NB4 (cell line): ENCODE results near the gene CENPO.
"Not testable (repeated sequence)": the region's sequence is repeated elsewhere in the genome, so short reads cannot be mapped to it uniquely, and the experiment has no call there.

ENCODE experiments used
- DNase-seq: peaks from one replicate; pipeline ENCODE4 v3.0.0; 2010; ENCODE audit warnings: low read depth
- H3K4me3 ChIP-seq: one replicate; pipeline ENCODE4 v1.5.1; 2011; ENCODE audit warnings: mild to moderate bottlenecking, low read depth, low read length, moderate library complexity
- MYC ChIP-seq: IDR thresholded peaks from 2 replicates; pipeline ENCODE4 v1.6.1; 2011; ENCODE audit warnings: low read depth, low read length
- POLR2A ChIP-seq: IDR thresholded peaks from 2 replicates; pipeline ENCODE4 v1.6.1; 2011; ENCODE audit warnings: mild to moderate bottlenecking; ENCODE audit not compliant: insufficient read length; ENCODE audit errors: extremely low read depth
- TF ChIP-seq, protein P1 (sequence below): IDR thresholded peaks from 2 replicates; pipeline ENCODE4 v1.6.1; 2011; ENCODE audit warnings: low read depth, low read length
- TF ChIP-seq, protein P2 (sequence below): IDR thresholded peaks from one replicate; pipeline ENCODE4 v1.5.1; 2012; ENCODE audit warnings: low read depth, low read length

CENPO gene

DNA sequence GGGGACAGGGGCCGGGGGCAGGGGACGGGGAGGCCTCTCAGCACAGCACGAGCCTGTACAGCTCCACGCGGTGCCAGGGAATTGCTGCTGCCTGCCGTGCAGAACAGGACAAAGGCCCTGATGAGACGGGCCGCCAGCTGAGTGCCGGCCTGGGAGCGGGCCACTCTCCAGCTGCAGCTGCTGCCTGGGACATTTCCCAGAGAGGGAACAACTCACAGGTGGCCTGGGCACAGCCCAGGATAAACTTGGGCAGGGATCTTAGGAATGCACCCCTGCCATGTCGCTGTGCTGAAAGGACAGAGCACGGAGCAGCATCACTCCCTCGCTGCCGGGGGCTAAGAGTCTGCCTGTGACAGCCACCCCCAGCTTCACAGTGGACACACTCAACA lies 38.8 kb downstream of the CENPO start:
- no peak overlapping the region for H3K4me3 ChIP-seq
- TF ChIP-seq POLR2A (no peak), MYC (no peak)
- TF ChIP-seq, protein P1, sequence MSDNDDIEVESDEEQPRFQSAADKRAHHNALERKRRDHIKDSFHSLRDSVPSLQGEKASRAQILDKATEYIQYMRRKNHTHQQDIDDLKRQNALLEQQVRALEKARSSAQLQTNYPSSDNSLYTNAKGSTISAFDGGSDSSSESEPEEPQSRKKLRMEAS = no peak
- TF ChIP-seq, protein P2, sequence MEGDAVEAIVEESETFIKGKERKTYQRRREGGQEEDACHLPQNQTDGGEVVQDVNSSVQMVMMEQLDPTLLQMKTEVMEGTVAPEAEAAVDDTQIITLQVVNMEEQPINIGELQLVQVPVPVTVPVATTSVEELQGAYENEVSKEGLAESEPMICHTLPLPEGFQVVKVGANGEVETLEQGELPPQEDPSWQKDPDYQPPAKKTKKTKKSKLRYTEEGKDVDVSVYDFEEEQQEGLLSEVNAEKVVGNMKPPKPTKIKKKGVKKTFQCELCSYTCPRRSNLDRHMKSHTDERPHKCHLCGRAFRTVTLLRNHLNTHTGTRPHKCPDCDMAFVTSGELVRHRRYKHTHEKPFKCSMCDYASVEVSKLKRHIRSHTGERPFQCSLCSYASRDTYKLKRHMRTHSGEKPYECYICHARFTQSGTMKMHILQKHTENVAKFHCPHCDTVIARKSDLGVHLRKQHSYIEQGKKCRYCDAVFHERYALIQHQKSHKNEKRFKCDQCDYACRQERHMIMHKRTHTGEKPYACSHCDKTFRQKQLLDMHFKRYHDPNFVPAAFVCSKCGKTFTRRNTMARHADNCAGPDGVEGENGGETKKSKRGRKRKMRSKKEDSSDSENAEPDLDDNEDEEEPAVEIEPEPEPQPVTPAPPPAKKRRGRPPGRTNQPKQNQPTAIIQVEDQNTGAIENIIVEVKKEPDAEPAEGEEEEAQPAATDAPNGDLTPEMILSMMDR = no peak
- no peak for DNase-seq

DNA sequence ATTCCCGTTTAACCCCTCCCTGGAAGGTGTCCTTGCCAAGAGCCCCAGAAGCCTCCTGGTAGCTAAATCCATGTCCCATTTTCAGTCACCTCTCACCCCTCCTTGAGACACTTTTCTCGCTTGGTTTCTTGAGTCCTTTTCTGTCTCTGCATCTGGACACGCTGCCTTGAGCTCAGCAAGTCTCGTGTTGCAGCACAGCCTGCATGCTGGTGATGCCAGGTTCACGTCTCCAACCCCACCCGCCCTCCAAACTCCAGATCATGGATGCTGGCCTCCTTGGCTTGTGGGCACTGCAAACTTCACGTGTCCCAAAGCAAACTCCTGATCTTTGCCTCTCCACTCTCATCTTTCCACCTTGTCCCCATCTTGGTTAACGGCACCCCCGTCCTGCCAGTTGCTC lies 39.3 kb downstream of the CENPO start:
- TF ChIP-seq, protein P2 = no peak
- TF ChIP-seq, protein P1 = no peak
- TF ChIP-seq MYC = no peak
- TF ChIP-seq POLR2A = no peak
- no peak for DNase-seq
- no peak overlapping the region for H3K4me3 ChIP-seq

- peak; percentile 32 for DNase-seq
- TF ChIP-seq, protein P2 = no peak
- TF ChIP-seq MYC = no peak
- no peak overlapping the region for H3K4me3 ChIP-seq
Measured at GRCh38 chr2:24832931-24833701, 39.9 kb downstream of the CENPO start.

DNA sequence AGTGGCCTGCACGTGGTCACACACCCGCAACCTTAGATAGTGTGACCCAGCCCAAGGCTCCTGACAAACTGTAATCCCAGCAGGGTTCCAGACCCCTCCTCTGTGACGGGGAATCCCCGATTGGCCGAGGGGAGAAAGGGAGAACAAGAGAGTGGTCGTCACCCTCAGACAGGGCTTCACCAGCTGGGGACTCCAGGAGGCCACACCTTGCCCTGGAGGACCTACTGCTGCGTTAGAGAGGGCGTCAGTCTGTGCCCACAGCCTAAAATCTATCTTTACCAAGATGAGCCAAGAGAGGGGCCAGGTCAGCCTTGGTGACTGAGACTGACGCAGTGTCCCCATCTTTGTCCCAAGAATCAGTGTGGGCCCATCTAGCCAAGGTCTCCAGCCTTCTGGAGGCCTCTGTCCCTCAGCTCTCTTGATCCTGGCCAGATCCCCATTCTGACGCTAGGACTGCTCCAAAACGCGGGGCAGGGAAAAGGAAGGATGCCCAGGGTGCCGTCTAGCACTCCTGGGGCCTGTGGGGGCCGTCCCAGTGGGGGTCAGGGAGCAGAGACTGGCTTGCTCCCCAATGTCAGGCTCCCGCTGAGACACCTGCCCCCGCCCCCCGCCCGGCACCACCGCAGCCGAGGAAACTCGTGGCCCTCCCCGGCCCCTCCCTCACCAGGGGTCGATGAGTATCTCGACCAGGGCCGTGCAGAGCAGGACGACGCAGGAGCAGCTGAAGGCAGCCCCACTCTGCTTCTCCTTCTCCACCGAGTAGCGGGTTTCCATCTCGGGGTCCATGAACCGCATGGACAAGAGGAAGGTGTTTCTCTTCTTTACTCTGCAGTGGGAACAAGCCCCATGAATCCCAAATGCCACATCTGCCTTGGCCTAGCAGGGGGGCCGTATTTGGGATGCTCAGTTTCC lies 40.9 kb downstream of the CENPO start:
- DNase-seq = no peak
- TF ChIP-seq, protein P2 = no peak
- TF ChIP-seq POLR2A (no peak), MYC (no peak)
- TF ChIP-seq, protein P1 = no peak
- no peak overlapping the region for H3K4me3 ChIP-seq

- no peak for DNase-seq
- TF ChIP-seq, protein P1 = no peak
- TF ChIP-seq, protein P2 = no peak
- TF ChIP-seq POLR2A (no peak), MYC (no peak)
- H3K4me3 ChIP-seq = no peak overlapping the region
Measured at GRCh38 chr2:24834733-24835395, 41.6 kb downstream of the CENPO start.

DNA sequence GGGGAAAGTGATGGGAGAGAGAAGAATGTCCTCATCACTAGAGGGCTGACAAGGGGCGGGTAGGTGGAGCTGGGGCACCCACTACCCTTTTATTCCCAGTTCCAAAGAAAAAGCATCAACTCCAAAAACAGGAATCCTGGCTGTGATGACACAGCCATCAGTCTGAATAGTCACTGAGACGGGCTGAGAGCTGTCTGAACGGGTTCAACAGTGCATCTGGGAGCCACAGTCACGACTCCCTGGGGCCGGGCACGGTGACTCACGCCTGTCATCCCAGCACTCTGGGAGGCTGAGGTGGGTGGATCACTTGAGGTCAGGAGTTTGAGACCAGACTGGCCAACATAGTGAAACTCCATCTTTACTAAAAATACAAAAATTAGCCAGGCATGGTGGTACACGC lies 42.2 kb downstream of the CENPO start:
- peak; percentile 49 for DNase-seq
- H3K4me3 ChIP-seq = not testable (repeated sequence)
